ENCODE results near the gene ECSIT.

- no peak for TF ChIP-seq RAD21 (IDR thresholded peaks at IDR 0.05; ENCODE audit: low read depth)
- TF ChIP-seq, protein P1, sequence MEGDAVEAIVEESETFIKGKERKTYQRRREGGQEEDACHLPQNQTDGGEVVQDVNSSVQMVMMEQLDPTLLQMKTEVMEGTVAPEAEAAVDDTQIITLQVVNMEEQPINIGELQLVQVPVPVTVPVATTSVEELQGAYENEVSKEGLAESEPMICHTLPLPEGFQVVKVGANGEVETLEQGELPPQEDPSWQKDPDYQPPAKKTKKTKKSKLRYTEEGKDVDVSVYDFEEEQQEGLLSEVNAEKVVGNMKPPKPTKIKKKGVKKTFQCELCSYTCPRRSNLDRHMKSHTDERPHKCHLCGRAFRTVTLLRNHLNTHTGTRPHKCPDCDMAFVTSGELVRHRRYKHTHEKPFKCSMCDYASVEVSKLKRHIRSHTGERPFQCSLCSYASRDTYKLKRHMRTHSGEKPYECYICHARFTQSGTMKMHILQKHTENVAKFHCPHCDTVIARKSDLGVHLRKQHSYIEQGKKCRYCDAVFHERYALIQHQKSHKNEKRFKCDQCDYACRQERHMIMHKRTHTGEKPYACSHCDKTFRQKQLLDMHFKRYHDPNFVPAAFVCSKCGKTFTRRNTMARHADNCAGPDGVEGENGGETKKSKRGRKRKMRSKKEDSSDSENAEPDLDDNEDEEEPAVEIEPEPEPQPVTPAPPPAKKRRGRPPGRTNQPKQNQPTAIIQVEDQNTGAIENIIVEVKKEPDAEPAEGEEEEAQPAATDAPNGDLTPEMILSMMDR (IDR thresholded peaks at IDR 0.05 in 2 of 3, conservative IDR thresholded peaks at IDR 0.05 in 1 of 3; ENCODE audit: borderline replicate concordance in 1 of 3, insufficient read depth in 1 of 3, low read depth in 2 of 3, low read length in 2 of 3): no peak
- no peak for TF ChIP-seq POLR2A (IDR thresholded peaks at IDR 0.05; ENCODE audit: borderline replicate concordance, extremely low read depth, insufficient read depth, insufficient read length)
- TF ChIP-seq MAX (IDR thresholded peaks at IDR 0.05): no peak
- no peak for TF ChIP-seq EZH2phosphoT487 (IDR thresholded peaks at IDR 0.05; ENCODE audit: borderline replicate concordance)
- TF ChIP-seq ZNF274 (IDR thresholded peaks at IDR 0.05; ENCODE audit: low read depth, low read length): no peak
Measured at GRCh38 chr19:11534948-11535347, 6.0 kb upstream of the ECSIT start.
